ENCODE measurements around the gene ANKRD34A.
"Not testable (repeated sequence)": the region's sequence is repeated elsewhere in the genome, so short reads cannot be mapped to it uniquely, and the experiment has no call there.

The ANKRD34A gene

GRCh38 chr1:145926686-145927062, 37.7 kb downstream of the ANKRD34A start:
- ATAC-seq (ENCODE audit: low read depth) (no peak), DNase-seq (ENCODE audit: low spot score) (no peak)
- Histone ChIP-seq H3K9me3 (ENCODE audit: severe bottlenecking) (no peaks in the 10 kb centered on the region), H3K36me3 (ENCODE audit: low read depth) (peaks cover 30% of the 10 kb centered on the region), H3K4me3 (ENCODE audit: severe bottlenecking) (peak overlapping the region; percentile 74), H3K27me3 (ENCODE audit: insufficient read depth, poor library complexity, severe bottlenecking) (no peaks in the 10 kb centered on the region), H3K27ac (ENCODE audit: poor library complexity, severe bottlenecking) (peak overlapping the region; percentile 57), H3K4me1 (ENCODE audit: insufficient read depth, poor library complexity, severe bottlenecking) (peaks cover 6% of the 10 kb centered on the region)
- no peak for TF ChIP-seq CTCF (IDR thresholded peaks at IDR 0.05; ENCODE audit: poor library complexity, severe bottlenecking)

GRCh38 chr1:145922266-145922665, 42.1 kb downstream of the ANKRD34A start:
- Histone ChIP-seq H3K36me3 (ENCODE audit: low read depth) (peaks cover 30% of the 10 kb centered on the region), H3K27ac (ENCODE audit: poor library complexity, severe bottlenecking) (no peak overlapping the region), H3K9me3 (ENCODE audit: severe bottlenecking) (no peaks in the 10 kb centered on the region), H3K4me3 (ENCODE audit: severe bottlenecking) (no peak overlapping the region), H3K4me1 (ENCODE audit: insufficient read depth, poor library complexity, severe bottlenecking) (peaks cover 6% of the 10 kb centered on the region), H3K27me3 (ENCODE audit: insufficient read depth, poor library complexity, severe bottlenecking) (no peaks in the 10 kb centered on the region)
- ATAC-seq (ENCODE audit: low read depth) (no peak), DNase-seq (ENCODE audit: low spot score) (no peak)
- TF ChIP-seq CTCF (IDR thresholded peaks at IDR 0.05; ENCODE audit: poor library complexity, severe bottlenecking), result no peak

GRCh38 chr1:145920297-145920696, 44.1 kb downstream of the ANKRD34A start:
- H3K9me3 ChIP-seq (ENCODE audit: severe bottlenecking); DNase-seq (ENCODE audit: low spot score); H3K27me3 ChIP-seq (ENCODE audit: insufficient read depth, poor library complexity, severe bottlenecking); H3K4me1 ChIP-seq (ENCODE audit: insufficient read depth, poor library complexity, severe bottlenecking); ATAC-seq (ENCODE audit: low read depth); H3K27ac ChIP-seq (ENCODE audit: poor library complexity, severe bottlenecking): not testable (repeated sequence)
- Histone ChIP-seq H3K4me3 (ENCODE audit: severe bottlenecking) (peak overlapping the region; percentile 68), H3K36me3 (ENCODE audit: low read depth) (peaks cover 30% of the 10 kb centered on the region)

- peaks cover 33% of the 10 kb centered on the region for H3K36me3 ChIP-seq (ENCODE audit: low read depth)
- H3K9me3 ChIP-seq (ENCODE audit: severe bottlenecking), result no peaks in the 10 kb centered on the region
- H3K27ac ChIP-seq (ENCODE audit: poor library complexity, severe bottlenecking), result peak overlapping the region; percentile 63
- H3K4me3 ChIP-seq (ENCODE audit: severe bottlenecking), result peak overlapping the region; percentile 68
- no peak for DNase-seq (ENCODE audit: low spot score)
- peak; percentile 88 for ATAC-seq (ENCODE audit: low read depth)
- H3K27me3 ChIP-seq (ENCODE audit: insufficient read depth, poor library complexity, severe bottlenecking), result no peaks in the 10 kb centered on the region
- H3K4me1 ChIP-seq (ENCODE audit: insufficient read depth, poor library complexity, severe bottlenecking), result no peaks in the 10 kb centered on the region
- no peak for TF ChIP-seq CTCF (IDR thresholded peaks at IDR 0.05; ENCODE audit: poor library complexity, severe bottlenecking)
Observed at GRCh38 chr1:145918992-145919939, 45.1 kb downstream of the ANKRD34A start.

- H3K4me1 ChIP-seq (ENCODE audit: insufficient read depth, poor library complexity, severe bottlenecking), result no peaks in the 10 kb centered on the region
- no peak for TF ChIP-seq CTCF (IDR thresholded peaks at IDR 0.05; ENCODE audit: poor library complexity, severe bottlenecking)
- peaks cover 37% of the 10 kb centered on the region for H3K36me3 ChIP-seq (ENCODE audit: low read depth)
- peak within 1 kb of the TSS; percentile 68 for H3K4me3 ChIP-seq (ENCODE audit: severe bottlenecking)
- H3K9me3 ChIP-seq (ENCODE audit: severe bottlenecking), result no peaks in the 10 kb centered on the region
- no peaks in the 10 kb centered on the region for H3K27me3 ChIP-seq (ENCODE audit: insufficient read depth, poor library complexity, severe bottlenecking)
- peak within 1 kb of the TSS; percentile 63 for H3K27ac ChIP-seq (ENCODE audit: poor library complexity, severe bottlenecking)
- peak; percentile 78 for DNase-seq (ENCODE audit: low spot score)
- peak; percentile 86 for ATAC-seq (ENCODE audit: low read depth)
Observed at GRCh38 chr1:145918144-145918991, 46.0 kb downstream of the ANKRD34A start, which contains the start of gene PEX11B. Gene PEX11B, minus strand, starts transcription at chr1:145918717. Its CDS starts 29 bp downstream, at chr1:145918688.
